Measurements from ENCODE around the gene RBFOX1. TPM values are rescaled to one million over a fixed set of nuclear protein-coding genes. Genes with fewer than 3 reads are reported as not detected.

RBFOX1 gene
- total RNA-seq, 2 donors from 2014 or later = 30.4 to 33.0 TPM

- Histone ChIP-seq H3K9me3 (no peaks in the 10 kb centered on the region), H3K36me3 (no peaks in the 10 kb centered on the region), H3K4me3 (no peak overlapping the region), H3K4me1 (no peaks in the 10 kb centered on the region), H3K27ac (no peak overlapping the region), H3K27me3 (no peaks in the 10 kb centered on the region)
- no peak for DNase-seq (ENCODE audit: low spot score)
- TF ChIP-seq, protein P1, sequence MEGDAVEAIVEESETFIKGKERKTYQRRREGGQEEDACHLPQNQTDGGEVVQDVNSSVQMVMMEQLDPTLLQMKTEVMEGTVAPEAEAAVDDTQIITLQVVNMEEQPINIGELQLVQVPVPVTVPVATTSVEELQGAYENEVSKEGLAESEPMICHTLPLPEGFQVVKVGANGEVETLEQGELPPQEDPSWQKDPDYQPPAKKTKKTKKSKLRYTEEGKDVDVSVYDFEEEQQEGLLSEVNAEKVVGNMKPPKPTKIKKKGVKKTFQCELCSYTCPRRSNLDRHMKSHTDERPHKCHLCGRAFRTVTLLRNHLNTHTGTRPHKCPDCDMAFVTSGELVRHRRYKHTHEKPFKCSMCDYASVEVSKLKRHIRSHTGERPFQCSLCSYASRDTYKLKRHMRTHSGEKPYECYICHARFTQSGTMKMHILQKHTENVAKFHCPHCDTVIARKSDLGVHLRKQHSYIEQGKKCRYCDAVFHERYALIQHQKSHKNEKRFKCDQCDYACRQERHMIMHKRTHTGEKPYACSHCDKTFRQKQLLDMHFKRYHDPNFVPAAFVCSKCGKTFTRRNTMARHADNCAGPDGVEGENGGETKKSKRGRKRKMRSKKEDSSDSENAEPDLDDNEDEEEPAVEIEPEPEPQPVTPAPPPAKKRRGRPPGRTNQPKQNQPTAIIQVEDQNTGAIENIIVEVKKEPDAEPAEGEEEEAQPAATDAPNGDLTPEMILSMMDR (IDR thresholded peaks at IDR 0.05) = no peak
Observed at GRCh38 chr16:7615565-7615964, 282.9 kb downstream of the RBFOX1 start.

DNA sequence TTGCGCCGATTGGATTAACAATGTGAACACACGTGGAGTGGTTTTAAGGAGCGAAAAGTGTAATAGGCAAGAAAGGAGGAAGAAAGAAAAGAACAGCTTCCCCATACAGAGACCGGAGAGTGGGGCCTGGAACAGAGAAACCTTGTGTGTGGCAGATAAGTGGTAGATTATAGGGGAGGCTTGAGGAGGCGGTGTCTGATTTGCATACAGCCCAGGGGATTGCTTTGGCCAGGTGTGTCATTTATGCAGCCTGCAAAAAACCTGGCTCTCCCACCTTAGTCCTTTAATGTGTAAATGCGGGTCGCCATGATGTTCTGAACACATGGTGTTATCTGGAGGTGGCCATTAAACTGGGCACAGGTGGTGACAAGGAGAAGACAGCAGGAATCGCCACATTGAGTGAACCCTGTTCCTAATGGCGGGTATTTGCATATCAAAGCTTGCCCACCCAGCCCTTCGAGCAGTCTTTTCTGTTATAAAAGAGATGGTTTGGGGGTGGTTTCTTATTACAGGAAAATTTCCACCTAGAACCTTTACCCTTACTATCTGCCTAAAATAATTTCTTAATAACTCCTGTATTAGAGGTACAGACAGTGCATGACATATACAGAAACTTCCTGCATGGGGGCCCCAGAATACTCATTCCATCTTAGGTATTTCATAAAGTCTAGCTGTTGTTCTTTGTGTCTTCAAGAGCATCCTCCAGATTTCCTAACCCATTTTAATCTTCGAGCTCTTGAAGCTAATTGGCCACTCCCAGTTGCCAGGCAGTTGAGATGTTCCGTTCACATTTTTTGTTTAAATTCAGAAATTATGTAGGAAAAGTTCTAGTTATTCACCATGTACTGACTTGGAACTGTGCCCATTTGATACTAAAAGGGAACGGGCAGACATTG, 292.5 kb downstream of the RBFOX1 start:
- no peaks in the 10 kb centered on the region for H3K27me3 ChIP-seq
- TF ChIP-seq, protein P1 (IDR thresholded peaks at IDR 0.05) = no peak
- no peak for DNase-seq (ENCODE audit: low spot score)

GRCh38 chr16:7628981-7629380, 296.3 kb downstream of the RBFOX1 start:
- Histone ChIP-seq H3K9me3 (no peaks in the 10 kb centered on the region), H3K4me3 (no peak overlapping the region), H3K27me3 (no peaks in the 10 kb centered on the region), H3K4me1 (no peaks in the 10 kb centered on the region), H3K36me3 (no peaks in the 10 kb centered on the region), H3K27ac (no peak overlapping the region)
- no peak for DNase-seq (ENCODE audit: low spot score)
- TF ChIP-seq, protein P1 (IDR thresholded peaks at IDR 0.05) = no peak

More for the DNA sequence above, 292.5 kb downstream of the RBFOX1 start:
- H3K27ac ChIP-seq = no peak overlapping the region
- no peaks in the 10 kb centered on the region for H3K4me1 ChIP-seq
- H3K9me3 ChIP-seq = no peaks in the 10 kb centered on the region
- H3K4me3 ChIP-seq = no peak overlapping the region
- H3K36me3 ChIP-seq = no peaks in the 10 kb centered on the region

DNA sequence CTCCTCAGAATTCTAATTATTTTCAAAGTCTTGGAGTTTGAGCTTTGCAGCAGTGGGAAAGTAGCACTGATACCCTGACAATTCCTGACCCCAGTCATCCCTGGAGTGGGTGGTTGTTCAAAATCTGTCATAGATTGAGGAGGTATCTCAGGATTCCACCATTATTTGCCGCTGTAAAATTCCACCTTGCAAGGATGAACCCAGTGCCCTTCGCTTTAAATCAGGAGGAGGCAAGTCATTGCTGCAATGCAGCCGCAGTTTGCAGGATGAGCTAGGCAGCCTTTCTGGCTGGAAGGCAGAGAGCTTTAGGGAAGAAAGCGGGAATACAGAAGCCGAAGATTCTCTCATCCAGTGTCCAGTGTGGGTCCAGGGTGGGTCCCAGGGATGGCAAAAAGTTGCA, 296.9 kb downstream of the RBFOX1 start:
- DNase-seq (ENCODE audit: low spot score) = no peak
- no peaks in the 10 kb centered on the region for H3K4me1 ChIP-seq
- no peak overlapping the region for H3K4me3 ChIP-seq
- H3K36me3 ChIP-seq = no peaks in the 10 kb centered on the region
- no peaks in the 10 kb centered on the region for H3K9me3 ChIP-seq
- no peak overlapping the region for H3K27ac ChIP-seq
- no peaks in the 10 kb centered on the region for H3K27me3 ChIP-seq
- TF ChIP-seq, protein P1 (IDR thresholded peaks at IDR 0.05) = no peak

- no peak for DNase-seq (ENCODE audit: low spot score)
- Histone ChIP-seq H3K4me1 (no peaks in the 10 kb centered on the region), H3K27ac (no peak overlapping the region), H3K36me3 (no peaks in the 10 kb centered on the region), H3K9me3 (no peaks in the 10 kb centered on the region), H3K4me3 (no peak overlapping the region), H3K27me3 (no peaks in the 10 kb centered on the region)
- TF ChIP-seq, protein P1 (IDR thresholded peaks at IDR 0.05) = no peak
Observed at GRCh38 chr16:7637446-7637845, 304.8 kb downstream of the RBFOX1 start.

All from right atrium auricular region (tissue), 2 donors.